HG03108 (cell line): Measurements from ENCODE around the gene PRRC1.

Source experiments
- ATAC-seq: cut with Tn5 transposase; IDR thresholded peaks from one replicate; pipeline ENCODE4 v1.9.1; 2021; ENCODE audit warnings: moderate library complexity; ENCODE audit not compliant: unreplicated experiment

The PRRC1 gene

GRCh38 chr5:127602896-127603844 lies 85.7 kb downstream of the PRRC1 start:
- ATAC-seq, result no peak
